H1 (cell line): ENCODE measurements around the gene NEDD4L. TPM values are rescaled to one million over a fixed set of nuclear protein-coding genes. Genes with fewer than 3 reads are reported as not detected.

Source experiments
- TBP ChIP-seq: IDR thresholded peaks from 2 replicates; pipeline ENCODE4 v1.6.1; 2011; ENCODE audit warnings: low read depth, low read length, improper control_type of control experiment
- polyA plus RNA-seq, 7 experiments: library from polyadenylated mRNA; depleted of rRNA in 3 of 7; stranded (reverse) in 5 of 7; unstranded in 2 of 7; fragments of >200 nt in 5 of 7; fragments of 200-250 nt in 2 of 7; gene quantifications; 1 replicate in 5 of 7; 2 replicates in 1 of 7; 4 replicates in 1 of 7; pipeline versions ENCODE4 v1.2.1 to v1.2.3, GENCODE V29; 2011 to 2013; ENCODE audit warnings: missing spikeins in 2 of 7, mixed read lengths in 2 of 7
- total RNA-seq: library from RNA; stranded (reverse); fragmentation: NEBNext Ultra II Directional; extraction: Animal tissue kit (Norgen Biotek cat#: 25700); gene quantifications from 2 replicates; pipeline ENCODE4 v1.2.1, GENCODE V29; 2021

NEDD4L gene
- total and polyA plus RNA-seq, 2 of the 8 experiments (the other 6 are each of a cell fraction or from before 2014, with no cell fraction given), result 37.3 to 69.8 TPM

DNA sequence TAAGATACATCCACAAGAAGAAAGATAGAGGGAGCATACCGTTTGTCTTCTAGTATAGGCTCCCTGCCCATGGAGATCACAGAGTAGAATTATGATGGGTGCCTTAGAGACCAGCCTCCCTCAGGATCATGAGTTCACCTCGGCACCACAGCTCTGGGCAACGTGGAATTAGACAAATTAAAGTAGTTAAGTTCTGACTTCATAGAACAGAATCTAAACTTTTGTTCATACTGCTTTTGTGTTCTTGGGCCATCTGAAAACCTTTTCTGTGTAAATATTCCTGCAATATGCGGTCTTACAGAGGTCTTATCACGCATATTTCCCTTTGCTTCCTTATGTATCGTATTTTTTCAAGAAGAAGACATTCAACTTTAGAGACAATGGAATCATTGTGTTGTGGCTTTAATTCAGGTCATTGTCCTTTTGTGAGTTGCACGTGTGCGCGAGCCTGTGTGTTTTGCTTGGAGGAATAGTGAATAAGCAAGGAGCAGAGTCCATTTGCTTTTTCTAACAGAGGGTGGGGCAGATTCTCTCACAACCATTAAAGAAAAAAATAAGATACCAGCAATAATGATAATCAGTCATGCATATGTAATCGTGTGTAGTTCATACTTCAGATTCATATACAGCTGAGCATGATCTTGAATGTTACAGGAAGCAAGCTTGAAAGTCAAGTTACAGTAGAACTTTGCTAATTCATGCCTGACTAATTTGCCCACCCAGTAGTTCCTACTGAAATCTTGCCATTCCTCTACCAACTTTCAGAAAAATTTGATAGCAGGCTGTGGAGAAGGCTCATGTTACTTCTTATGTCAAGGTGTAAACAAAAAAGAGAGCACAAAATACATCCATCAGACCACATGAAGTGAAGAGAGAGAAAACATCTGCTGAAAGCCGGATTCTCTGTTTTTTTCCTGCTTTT is 243.6 kb downstream of the NEDD4L start (continued):
- TF ChIP-seq TBP, result no peak
